ENCODE results near the gene SORCS2.

Gene SORCS2

GRCh38 chr4:7628432-7628831 is 436.1 kb downstream of the SORCS2 start:
- DNase-seq (ENCODE audit: low spot score), result no peak
- TF ChIP-seq CTCF (IDR thresholded peaks at IDR 0.05; ENCODE audit: borderline replicate concordance, control extremely low read depth, extremely low read depth, insufficient read depth, missing control alignments), result no peak
- in situ Hi-C loops (cut with MboI; ENCODE audit: low sequenced_read_pairs, unreplicated experiment), result no loop called here

GRCh38 chr4:7629501-7630254 is 437.3 kb downstream of the SORCS2 start:
- in situ Hi-C loops (cut with MboI; ENCODE audit: low sequenced_read_pairs, unreplicated experiment), result no loop called here
- no peak for DNase-seq (ENCODE audit: low spot score)
- no peak for TF ChIP-seq CTCF (IDR thresholded peaks at IDR 0.05; ENCODE audit: borderline replicate concordance, control extremely low read depth, extremely low read depth, insufficient read depth, missing control alignments)

DNA sequence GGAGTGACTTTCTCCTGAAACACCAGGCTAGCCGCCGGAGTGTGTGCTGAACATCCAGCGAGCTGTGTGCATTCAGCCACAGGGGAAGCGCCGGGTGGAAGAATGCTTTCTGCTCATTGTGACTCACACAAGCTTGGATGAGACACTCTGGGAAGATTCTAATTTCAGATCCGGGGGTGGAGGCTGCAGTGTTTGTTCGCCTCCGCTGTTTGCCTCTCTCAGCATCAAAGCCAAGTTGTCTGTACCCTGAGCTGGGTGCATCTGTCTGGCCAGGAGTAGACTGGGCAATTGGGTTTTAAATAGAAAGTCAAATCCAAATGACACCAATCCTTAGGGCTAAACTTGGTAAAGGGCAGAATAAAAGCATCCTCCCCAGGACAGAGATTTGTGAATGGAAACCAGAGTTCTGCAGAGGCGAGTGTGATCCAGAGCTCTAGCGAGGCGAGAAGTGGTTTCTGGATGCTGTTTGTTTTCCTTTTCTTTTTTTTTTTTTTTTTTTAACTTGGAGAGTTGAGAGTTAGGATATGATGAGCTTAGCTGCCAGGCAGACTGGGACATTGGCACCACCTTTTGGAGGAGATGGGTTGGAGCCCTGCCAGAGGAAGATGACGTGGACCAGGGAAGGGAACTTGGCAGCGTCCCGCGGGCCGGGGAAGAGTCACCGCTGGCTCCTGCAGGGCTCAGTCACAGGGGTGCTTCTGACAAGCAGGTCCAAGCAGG is 438.4 kb downstream of the SORCS2 start:
- in situ Hi-C loops (cut with MboI; ENCODE audit: low sequenced_read_pairs, unreplicated experiment), result no loop called here
- no peak for TF ChIP-seq CTCF (IDR thresholded peaks at IDR 0.05; ENCODE audit: borderline replicate concordance, control extremely low read depth, extremely low read depth, insufficient read depth, missing control alignments)
- no peak for DNase-seq (ENCODE audit: low spot score)

DNA sequence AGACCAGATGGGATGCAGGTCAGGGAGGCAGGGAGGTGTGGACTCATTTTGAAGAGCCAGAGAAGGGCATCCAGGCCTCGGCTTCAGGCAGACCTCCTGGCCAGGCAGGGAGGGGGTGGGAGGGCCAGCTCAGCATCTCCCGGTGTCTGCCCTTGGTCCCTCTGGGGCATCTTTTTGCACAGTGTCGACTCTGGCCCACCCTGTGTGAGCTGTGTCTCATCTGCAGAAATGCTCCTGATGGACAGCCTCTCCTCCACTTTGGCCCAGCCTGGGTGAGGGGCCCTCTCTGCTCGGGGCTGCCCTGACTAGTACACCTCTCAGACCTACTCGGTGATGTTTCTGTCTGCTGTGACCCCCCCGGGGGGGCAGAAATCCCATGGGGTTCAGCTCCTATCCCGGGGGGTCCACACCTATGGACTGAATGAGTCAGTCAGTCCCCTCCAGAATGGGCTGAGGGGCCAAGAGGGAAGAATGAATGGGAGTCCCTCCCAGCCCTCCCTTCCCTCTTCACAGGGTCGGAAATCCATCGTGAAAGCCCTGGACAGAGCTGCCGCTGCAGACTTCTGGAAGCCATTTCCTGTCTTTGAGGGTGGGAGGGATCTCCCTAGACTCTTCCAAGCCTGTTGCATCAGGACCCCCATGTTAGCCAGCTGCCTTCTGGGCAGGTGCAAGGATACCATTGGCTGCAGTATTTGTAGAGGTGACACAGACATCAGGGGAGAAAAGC is 439.1 kb downstream of the SORCS2 start:
- DNase-seq (ENCODE audit: low spot score), result no peak
- TF ChIP-seq CTCF (IDR thresholded peaks at IDR 0.05; ENCODE audit: borderline replicate concordance, control extremely low read depth, extremely low read depth, insufficient read depth, missing control alignments), result no peak
- in situ Hi-C loops (cut with MboI; ENCODE audit: low sequenced_read_pairs, unreplicated experiment), result no loop called here

DNA sequence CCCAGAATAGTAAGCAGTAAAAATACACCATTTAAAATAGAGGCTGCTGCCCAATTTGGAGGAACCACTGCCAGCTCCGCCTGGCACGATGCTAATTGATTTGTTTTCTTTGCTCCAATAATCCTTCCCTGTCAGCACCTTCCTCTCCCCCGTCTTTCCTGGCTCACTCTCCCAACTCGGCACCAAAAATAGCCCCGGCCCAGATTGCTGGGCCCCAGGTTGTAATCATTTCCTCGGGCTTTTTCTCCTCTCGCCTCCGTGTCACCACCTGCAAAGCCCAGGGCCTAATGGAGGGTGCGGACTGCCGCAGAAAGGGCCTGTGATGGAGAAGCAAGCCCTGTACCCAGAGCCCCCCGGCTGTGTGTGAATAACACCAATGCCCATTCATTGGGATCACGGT is 440.0 kb downstream of the SORCS2 start:
- no peak for DNase-seq (ENCODE audit: low spot score)
- TF ChIP-seq CTCF (IDR thresholded peaks at IDR 0.05; ENCODE audit: borderline replicate concordance, control extremely low read depth, extremely low read depth, insufficient read depth, missing control alignments), result no peak
- in situ Hi-C loops (cut with MboI; ENCODE audit: low sequenced_read_pairs, unreplicated experiment), result no loop called here

DNA sequence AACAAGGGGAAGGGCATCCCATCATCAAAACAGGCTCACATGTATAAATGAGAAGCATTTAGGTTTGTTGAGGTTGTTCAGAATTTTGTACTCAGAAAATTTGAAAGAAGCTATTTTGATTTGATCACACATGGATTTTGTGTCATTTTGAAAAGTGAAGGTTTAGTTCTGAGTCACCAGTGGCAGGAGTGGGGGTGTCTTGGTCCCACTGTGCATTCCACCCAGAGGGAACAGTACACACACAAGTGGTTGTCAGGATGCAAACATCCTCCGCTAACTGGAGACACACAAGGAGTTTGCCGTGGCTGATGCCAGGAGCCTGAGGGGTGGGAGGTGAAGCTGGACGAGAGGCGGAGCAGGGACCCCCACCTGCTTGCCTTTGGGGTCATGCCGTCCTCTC is 440.6 kb downstream of the SORCS2 start:
- no peak for DNase-seq (ENCODE audit: low spot score)
- no peak for TF ChIP-seq CTCF (IDR thresholded peaks at IDR 0.05; ENCODE audit: borderline replicate concordance, control extremely low read depth, extremely low read depth, insufficient read depth, missing control alignments)
- in situ Hi-C loops (cut with MboI; ENCODE audit: low sequenced_read_pairs, unreplicated experiment), result no loop called here

Measured in GM13976 (cell line).